OCI-LY7 (cell line): Measurements from ENCODE around the gene WNT2. TPM values are rescaled to one million over a fixed set of nuclear protein-coding genes. Genes with fewer than 3 reads are reported as not detected.
"Not testable (repeated sequence)": the region's sequence is repeated elsewhere in the genome, so short reads cannot be mapped to it uniquely, and the experiment has no call there.

Experiments used
- BruUV-seq: library from RNA; stranded (reverse); fragments of 400-500 nt; replicated peaks from 2 replicates; lab custom pipeline; 2021; lab: Mats Ljungman, UMichigan
- CTCF ChIA-PET: fragments of 300-600 bp; sonication (Branson Sonifier 250); formaldehyde crosslinking; loops from one replicate; lab custom pipeline; 2022; ENCODE audit warnings: antibody characterized with exemption; ENCODE audit not compliant: unreplicated experiment; lab: Charles Lee
- POLR2A ChIA-PET: fragments of 300-600 bp; sonication (Branson Sonifier 250); formaldehyde crosslinking; loops from one replicate; lab custom pipeline; 2022; ENCODE audit warnings: antibody characterized with exemption; lab: Charles Lee
- DNase-seq: peaks from one replicate; pipeline ENCODE4 v3.0.0-alpha.2; 2015; ENCODE audit warnings: low spot score
- H2AFZ ChIP-seq: fragments of 200-600 bp; sonication (generic), shearing (Covaris generic); 2 replicates; pipeline ENCODE4 v1.6.1; 2014; ENCODE audit warnings: mild to moderate bottlenecking, antibody characterized with exemption, low read length, moderate library complexity
- H3K27ac ChIP-seq: fragments of 200-600 bp; sonication (generic); 2 replicates; pipeline ENCODE4 v1.5.1; 2014; ENCODE audit warnings: mixed run types, low read depth, mild to moderate bottlenecking, moderate library complexity, low read length, inconsistent platforms; ENCODE audit not compliant: poor library complexity, severe bottlenecking
- H3K36me3 ChIP-seq: fragments of 200-600 bp; sonication (generic); 2 replicates; pipeline ENCODE4 v1.6.1; 2014; ENCODE audit warnings: mild to moderate bottlenecking, antibody characterized with exemption, low read length, moderate library complexity, mixed read lengths; ENCODE audit not compliant: insufficient read depth
- H3K4me1 ChIP-seq: fragments of 200-600 bp; sonication (generic); 2 replicates; pipeline ENCODE4 v1.5.1; 2014; ENCODE audit warnings: mild to moderate bottlenecking, low read length; ENCODE audit not compliant: insufficient read depth, poor library complexity, severe bottlenecking
- H3K4me2 ChIP-seq: fragments of 200-600 bp; sonication (generic); 2 replicates; pipeline ENCODE4 v1.6.1; 2014; ENCODE audit warnings: mild to moderate bottlenecking, low read length
- H3K4me3 ChIP-seq: fragments of 200-600 bp; sonication (generic); 2 replicates; pipeline ENCODE4 v1.5.1; 2014; ENCODE audit warnings: mild to moderate bottlenecking, low read depth, low read length; ENCODE audit not compliant: poor library complexity, severe bottlenecking
- H3K79me2 ChIP-seq: fragments of 200-600 bp; sonication (generic); 2 replicates; pipeline ENCODE4 v1.6.1; 2016; ENCODE audit warnings: low read depth, mild to moderate bottlenecking, low read length, moderate library complexity, mixed read lengths; ENCODE audit not compliant: insufficient read depth
- H3K9me2 ChIP-seq: fragments of 200-600 bp; sonication (generic); 2 replicates; pipeline ENCODE4 v1.6.1; 2016; ENCODE audit warnings: mild to moderate bottlenecking, low read length, mixed read lengths; ENCODE audit not compliant: insufficient read depth
- H3K9me3 ChIP-seq: fragments of 200-600 bp; sonication (generic); 2 replicates; pipeline ENCODE4 v1.6.1; 2014; ENCODE audit warnings: mild to moderate bottlenecking, mixed run types, low read length, mixed read lengths
- H4K20me1 ChIP-seq: fragments of 200-600 bp; sonication (generic); 2 replicates; pipeline ENCODE4 v1.6.1; 2014; ENCODE audit warnings: mild to moderate bottlenecking, antibody characterized with exemption, low read length, moderate library complexity, mixed read lengths; ENCODE audit not compliant: insufficient read depth
- EZH2phosphoT487 ChIP-seq: fragments of 200-600 bp; sonication (generic); IDR thresholded peaks from 2 replicates; pipeline ENCODE4 v1.6.1; 2018; ENCODE audit warnings: low read depth, borderline replicate concordance, mild to moderate bottlenecking, mixed run types, antibody characterized with exemption, low read length, moderate library complexity, mixed read lengths
- intact Hi-C: fragments of 100-400 bp; cut with micrococcal nuclease; formaldehyde crosslinking; loops from one replicate; pipeline ENCODE4 v1.10.0; 2022; ENCODE audit not compliant: unreplicated experiment
- total RNA-seq, 2 experiments: library from RNA; depleted of rRNA in 1 of 2; stranded (reverse); fragments of >200 nt in 1 of 2; shearing (Covaris generic) in 1 of 2; gene quantifications; 2 replicates each; pipeline ENCODE4 v1.2.3, GENCODE V29; 2014 to 2022
- TF ChIP-seq, protein P1 (sequence below): fragments of 200-600 bp; sonication (generic); conservative IDR thresholded peaks from 2 replicates; pipeline ENCODE4 v1.5.1; 2014; ENCODE audit warnings: mild to moderate bottlenecking, antibody characterized with exemption, low read length, moderate library complexity, mixed read lengths

WNT2 gene
- total RNA-seq, 2 experiments from 2014 or later, result not detected

GRCh38 chr7:117247809-117248208, 75.0 kb downstream of the WNT2 start:
- Histone ChIP-seq H3K4me2 (no peak overlapping the region), H3K4me1 (no peaks in the 10 kb centered on the region), H3K36me3 (no peaks in the 10 kb centered on the region), H3K27ac (no peak overlapping the region), H3K4me3 (no peak overlapping the region), H3K9me3 (0 out of 2 replicates have a peak, but pooled peaks cover 3% of the 10 kb centered on the region), H3K9me2 (no peaks in the 10 kb centered on the region), H3K79me2 (no peaks in the 10 kb centered on the region), H2AFZ (no peak overlapping the region), H4K20me1 (no peaks in the 10 kb centered on the region)
- no TSS peak for BruUV-seq
- intact Hi-C loops, result no loop called here
- no peak for DNase-seq
- TF ChIP-seq EZH2phosphoT487, result no peak
- TF ChIP-seq, protein P1, sequence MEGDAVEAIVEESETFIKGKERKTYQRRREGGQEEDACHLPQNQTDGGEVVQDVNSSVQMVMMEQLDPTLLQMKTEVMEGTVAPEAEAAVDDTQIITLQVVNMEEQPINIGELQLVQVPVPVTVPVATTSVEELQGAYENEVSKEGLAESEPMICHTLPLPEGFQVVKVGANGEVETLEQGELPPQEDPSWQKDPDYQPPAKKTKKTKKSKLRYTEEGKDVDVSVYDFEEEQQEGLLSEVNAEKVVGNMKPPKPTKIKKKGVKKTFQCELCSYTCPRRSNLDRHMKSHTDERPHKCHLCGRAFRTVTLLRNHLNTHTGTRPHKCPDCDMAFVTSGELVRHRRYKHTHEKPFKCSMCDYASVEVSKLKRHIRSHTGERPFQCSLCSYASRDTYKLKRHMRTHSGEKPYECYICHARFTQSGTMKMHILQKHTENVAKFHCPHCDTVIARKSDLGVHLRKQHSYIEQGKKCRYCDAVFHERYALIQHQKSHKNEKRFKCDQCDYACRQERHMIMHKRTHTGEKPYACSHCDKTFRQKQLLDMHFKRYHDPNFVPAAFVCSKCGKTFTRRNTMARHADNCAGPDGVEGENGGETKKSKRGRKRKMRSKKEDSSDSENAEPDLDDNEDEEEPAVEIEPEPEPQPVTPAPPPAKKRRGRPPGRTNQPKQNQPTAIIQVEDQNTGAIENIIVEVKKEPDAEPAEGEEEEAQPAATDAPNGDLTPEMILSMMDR, result no peak
- ChIA-PET CTCF (no interaction called here), POLR2A (no interaction called here)

GRCh38 chr7:117245703-117246102, 77.2 kb downstream of the WNT2 start:
- not testable (repeated sequence) for H3K9me2 ChIP-seq

GRCh38 chr7:117243390-117243789, 79.5 kb downstream of the WNT2 start:
- no peak overlapping the region for H3K4me3 ChIP-seq
- no peaks in the 10 kb centered on the region for H3K79me2 ChIP-seq
- BruUV-seq, result no TSS peak
- H3K36me3 ChIP-seq, result no peaks in the 10 kb centered on the region
- CTCF ChIA-PET, result no interaction called here
- TF ChIP-seq EZH2phosphoT487, result no peak
- TF ChIP-seq, protein P1, result no peak
- POLR2A ChIA-PET, result no interaction called here
- no peak overlapping the region for H3K4me2 ChIP-seq
- H4K20me1 ChIP-seq, result no peaks in the 10 kb centered on the region
- H3K27ac ChIP-seq, result no peak overlapping the region
- DNase-seq, result no peak
- no peak overlapping the region for H2AFZ ChIP-seq
- H3K9me2 ChIP-seq, result no peaks in the 10 kb centered on the region
- H3K4me1 ChIP-seq, result no peaks in the 10 kb centered on the region
- 0 out of 2 replicates have a peak, but pooled peaks cover 3% of the 10 kb centered on the region for H3K9me3 ChIP-seq
- intact Hi-C loops, result no loop called here

More at GRCh38 chr7:117245703-117246102, 77.2 kb downstream of the WNT2 start:
- H3K4me1 ChIP-seq, H3K27ac ChIP-seq, H3K79me2 ChIP-seq, H3K9me3 ChIP-seq, H2AFZ ChIP-seq, CTCF ChIA-PET, H3K4me3 ChIP-seq, H4K20me1 ChIP-seq, DNase-seq, H3K36me3 ChIP-seq, H3K4me2 ChIP-seq, intact Hi-C loops, BruUV-seq: not testable (repeated sequence)
- POLR2A ChIA-PET, result interaction anchor here (0.6 kb wide), 1 partner anchor 622 kb away, joined by 3 read pairs; no protein-coding TSS in a partner anchor
